ENCODE measurements around the gene C9orf50.
A peak's percentile ranks its signal among the peaks of the same experiment; 100 is the strongest.
"Not testable (repeated sequence)": the region's sequence is repeated elsewhere in the genome, so short reads cannot be mapped to it uniquely, and the experiment has no call there.

C9orf50 gene

GRCh38 chr9:129620669-129621295 is at the start of gene C9orf50:
Gene C9orf50, minus strand, starts transcription at chr9:129621101. Its CDS starts 527 bp downstream, at chr9:129620574.
- no peak for DNase-seq (ENCODE audit: low spot score)

GRCh38 chr9:129669946-129670345 is 49.0 kb upstream of the C9orf50 start:
- no peak for DNase-seq (ENCODE audit: low spot score)

- DNase-seq (ENCODE audit: low spot score), result no peak
Observed at GRCh38 chr9:129669141-129669718, 48.3 kb upstream of the C9orf50 start.

GRCh38 chr9:129667850-129668249 is 46.9 kb upstream of the C9orf50 start:
- DNase-seq (ENCODE audit: low spot score), result no peak

GRCh38 chr9:129667378-129667777 is 46.5 kb upstream of the C9orf50 start:
- no peak for DNase-seq (ENCODE audit: low spot score)

GRCh38 chr9:129666575-129666974 is 45.7 kb upstream of the C9orf50 start:
- no peak for DNase-seq (ENCODE audit: low spot score)

- no peak for DNase-seq (ENCODE audit: low spot score)
Observed at GRCh38 chr9:129665814-129666520, 45.1 kb upstream of the C9orf50 start.

- no peak for DNase-seq (ENCODE audit: low spot score)
Observed at GRCh38 chr9:129665389-129665775, 44.5 kb upstream of the C9orf50 start, which contains the start of gene PRRX2. Gene PRRX2, plus strand, starts transcription at chr9:129665647. Its CDS starts 221 bp downstream, at chr9:129665868.

GRCh38 chr9:129664746-129665388 is 44.0 kb upstream of the C9orf50 start:
- no peak for DNase-seq (ENCODE audit: low spot score)

- DNase-seq (ENCODE audit: low spot score), result not testable (repeated sequence)
Observed at GRCh38 chr9:129662239-129662638, 41.3 kb upstream of the C9orf50 start.

GRCh38 chr9:129661029-129661428 is 40.1 kb upstream of the C9orf50 start:
- DNase-seq (ENCODE audit: low spot score), result no peak

- DNase-seq (ENCODE audit: low spot score), result no peak
Observed at GRCh38 chr9:129656795-129657390, 36.0 kb upstream of the C9orf50 start.

GRCh38 chr9:129655696-129656095 is 34.8 kb upstream of the C9orf50 start:
- no peak for DNase-seq (ENCODE audit: low spot score)

- no peak for DNase-seq (ENCODE audit: low spot score)
Observed at GRCh38 chr9:129655154-129655553, 34.3 kb upstream of the C9orf50 start.

- DNase-seq (ENCODE audit: low spot score), result no peak
Observed at GRCh38 chr9:129654554-129655040, 33.7 kb upstream of the C9orf50 start.

GRCh38 chr9:129653823-129654553 is 33.1 kb upstream of the C9orf50 start:
- DNase-seq (ENCODE audit: low spot score), result no peak

GRCh38 chr9:129650680-129651235 is 29.9 kb upstream of the C9orf50 start:
- DNase-seq (ENCODE audit: low spot score), result peak; percentile 43

- DNase-seq (ENCODE audit: low spot score), result no peak
Observed at GRCh38 chr9:129649726-129650679, 29.1 kb upstream of the C9orf50 start.

- no peak for DNase-seq (ENCODE audit: low spot score)
Observed at GRCh38 chr9:129648764-129649115, 27.8 kb upstream of the C9orf50 start.

Measured in pons (tissue), 1 donor.